RCC 7860 (cell line): ENCODE results near the gene ALK.

Source experiments
- DNase-seq: peaks from one replicate; pipeline ENCODE4 v3.0.0-alpha.2; 2015; ENCODE audit warnings: low spot score
- FAIRE-seq: peaks from 2 replicates; lab custom pipeline; 2012; peaks lifted over from hg19 to GRCh38; lab: Jason Lieb, UNC

Gene ALK

GRCh38 chr2:29242621-29243375 lies 678.6 kb downstream of the ALK start:
- FAIRE-seq, result no peak

GRCh38 chr2:29241955-29242565 lies 679.3 kb downstream of the ALK start:
- DNase-seq (no peak), FAIRE-seq (no peak)

More at GRCh38 chr2:29242621-29243375, 678.6 kb downstream of the ALK start:
- DNase-seq, result no peak

GRCh38 chr2:29241341-29241740 lies 680.0 kb downstream of the ALK start:
- DNase-seq (no peak), FAIRE-seq (no peak)

- FAIRE-seq (no peak), DNase-seq (no peak)
These were observed 680.8 kb downstream of the ALK start for GRCh38 chr2:29240601-29241000.

- FAIRE-seq, result no peak
- no peak for DNase-seq
These were observed 682.0 kb downstream of the ALK start for GRCh38 chr2:29239209-29239960.

- DNase-seq (no peak), FAIRE-seq (no peak)
These were observed 682.9 kb downstream of the ALK start for GRCh38 chr2:29238497-29238896.

- no peak for FAIRE-seq
- DNase-seq, result no peak
These were observed 685.3 kb downstream of the ALK start for GRCh38 chr2:29236074-29236473.

- no peak for DNase-seq
- no peak for FAIRE-seq
These were observed 686.0 kb downstream of the ALK start for GRCh38 chr2:29235411-29235810.

- FAIRE-seq, result no peak
- no peak for DNase-seq
These were observed 688.0 kb downstream of the ALK start for GRCh38 chr2:29233428-29233827.

GRCh38 chr2:29232041-29232440 lies 689.3 kb downstream of the ALK start:
- DNase-seq (no peak), FAIRE-seq (no peak)

- FAIRE-seq (no peak), DNase-seq (no peak)
These were observed 691.7 kb downstream of the ALK start for GRCh38 chr2:29229640-29230039.

- DNase-seq (no peak), FAIRE-seq (no peak)
These were observed 692.4 kb downstream of the ALK start for GRCh38 chr2:29228947-29229346.

- peak; percentile 42 for DNase-seq
- no peak for FAIRE-seq
These were observed 693.3 kb downstream of the ALK start for GRCh38 chr2:29227935-29228675.

GRCh38 chr2:29226808-29227207 lies 694.6 kb downstream of the ALK start:
- no peak for FAIRE-seq
- no peak for DNase-seq

GRCh38 chr2:29226375-29226774 lies 695.0 kb downstream of the ALK start:
- FAIRE-seq (no peak), DNase-seq (no peak)

GRCh38 chr2:29225814-29226213 lies 695.6 kb downstream of the ALK start:
- DNase-seq (no peak), FAIRE-seq (no peak)

- no peak for FAIRE-seq
- no peak for DNase-seq
These were observed 696.5 kb downstream of the ALK start for GRCh38 chr2:29224693-29225551.

- DNase-seq (no peak), FAIRE-seq (no peak)
These were observed 697.3 kb downstream of the ALK start for GRCh38 chr2:29223851-29224692.

GRCh38 chr2:29223257-29223656 lies 698.1 kb downstream of the ALK start:
- FAIRE-seq, result no peak
- DNase-seq, result no peak
